Measurements from ENCODE around the gene NPEPL1.
A peak's percentile ranks its signal among the peaks of the same experiment; 100 is the strongest.

NPEPL1 gene

DNA sequence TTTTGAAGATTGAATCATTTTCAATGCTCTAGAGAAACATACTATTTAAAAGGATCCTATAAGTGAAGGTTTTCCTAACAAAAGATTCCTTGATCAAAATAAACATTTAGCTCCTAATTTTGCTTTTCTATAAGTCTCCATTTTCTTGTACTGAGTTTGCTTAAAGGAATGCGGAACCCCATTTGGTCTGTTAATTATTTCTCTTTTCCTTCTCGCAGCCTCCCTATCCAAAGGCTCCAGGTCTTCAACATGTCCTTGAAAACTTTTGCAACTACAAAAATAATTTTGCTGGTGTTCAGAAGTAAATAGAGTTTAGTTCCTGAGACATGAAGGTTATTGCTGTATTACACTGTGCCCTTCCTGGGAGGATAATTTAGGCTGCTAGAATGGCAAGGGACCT lies 8.3 kb upstream of the NPEPL1 start:
- DNase-seq: no peak

DNA sequence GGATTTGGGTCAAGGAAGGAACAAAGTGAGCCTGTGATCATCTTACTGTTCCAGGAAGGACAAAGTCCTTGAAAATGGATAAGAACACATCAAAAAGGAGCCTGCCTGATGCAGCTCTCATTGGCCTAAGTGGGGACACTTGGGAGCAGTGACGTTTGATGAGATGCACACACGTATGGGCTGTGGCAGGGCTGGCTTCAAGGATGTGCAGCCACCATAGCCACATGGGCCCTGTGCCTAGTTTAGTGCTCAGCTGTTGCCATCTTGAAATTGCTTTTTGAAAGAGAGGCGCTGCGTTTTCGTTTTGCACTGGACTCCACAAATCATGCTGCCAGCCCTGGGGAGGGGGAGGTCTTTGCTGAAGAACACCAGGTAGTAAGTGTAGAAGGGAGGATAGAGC lies 6.6 kb upstream of the NPEPL1 start:
- DNase-seq: no peak

DNA sequence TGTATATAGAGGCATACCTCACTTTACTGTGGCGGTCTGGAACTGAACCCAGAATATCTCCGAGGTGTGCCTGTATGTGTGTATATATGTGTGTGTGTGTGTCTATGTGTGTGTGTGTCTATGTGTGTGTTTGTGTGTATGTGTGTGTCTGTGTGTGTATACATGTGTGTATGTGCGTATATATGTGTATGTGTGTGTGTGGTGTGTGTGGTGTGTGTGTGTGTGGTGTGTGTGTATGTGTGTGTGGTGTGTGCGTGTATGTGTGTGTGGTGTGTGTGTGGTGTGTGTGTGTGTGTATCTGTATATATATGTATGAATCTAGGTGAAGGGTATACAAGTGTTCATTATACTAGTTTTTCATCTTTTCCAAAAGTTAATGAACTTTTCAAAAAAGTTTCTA lies 4.2 kb upstream of the NPEPL1 start:
- DNase-seq: no peak

DNA sequence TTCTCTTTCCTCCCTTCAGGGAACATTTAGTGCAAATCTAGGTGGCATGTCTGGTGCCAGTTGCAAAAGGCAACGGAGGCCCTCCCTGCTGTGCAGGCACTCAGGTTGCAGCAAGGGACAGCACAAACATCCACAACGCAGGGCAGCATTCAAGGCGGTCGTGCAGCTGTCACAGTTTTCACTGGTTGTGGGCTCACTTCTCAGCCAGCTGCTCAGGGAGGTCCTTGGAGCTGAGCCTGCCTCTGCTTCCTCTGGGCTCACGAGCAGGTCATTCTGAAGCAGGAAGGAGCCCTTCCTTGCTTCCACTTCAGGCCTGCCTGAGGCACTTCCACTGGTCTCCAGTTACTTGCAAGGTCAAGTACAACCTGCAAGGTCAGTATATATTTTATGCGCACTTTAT lies 3.8 kb upstream of the NPEPL1 start:
- peak; percentile 78 for DNase-seq

DNA sequence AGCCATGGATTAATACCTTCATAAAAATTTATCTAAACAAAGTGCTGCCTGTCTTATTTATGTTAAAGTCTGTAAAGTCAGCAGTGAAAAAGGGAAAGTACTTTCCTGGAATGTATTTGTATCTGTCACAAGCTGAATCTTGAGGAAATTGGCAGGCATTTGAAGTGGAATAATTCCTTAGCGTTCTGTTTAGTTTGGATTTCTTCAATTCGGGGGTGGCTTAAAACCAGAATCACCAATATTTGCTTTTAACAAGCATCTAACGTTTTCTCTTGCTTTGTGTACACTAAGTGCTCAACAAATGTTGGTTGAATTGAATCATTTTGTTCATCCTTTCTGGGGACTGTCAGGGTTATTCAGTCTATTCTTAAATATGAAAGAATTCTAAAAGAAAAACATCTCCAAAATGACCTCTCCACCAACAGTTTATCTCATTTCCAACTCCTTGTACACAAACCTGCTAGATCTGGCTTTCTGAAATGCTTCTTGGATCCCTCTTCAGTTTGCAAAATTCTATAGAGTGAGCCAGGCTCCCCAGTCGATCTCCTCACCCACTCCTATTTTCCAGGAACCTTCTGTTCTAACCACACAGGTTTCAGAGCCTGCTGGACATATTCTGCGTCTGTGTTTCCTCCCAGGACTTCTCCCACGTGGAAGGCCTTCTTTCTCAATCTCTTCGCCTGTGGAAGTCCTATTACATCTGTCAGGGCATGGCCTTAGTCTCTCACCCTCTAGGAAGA lies 2.0 kb upstream of the NPEPL1 start:
- no peak for DNase-seq

DNA sequence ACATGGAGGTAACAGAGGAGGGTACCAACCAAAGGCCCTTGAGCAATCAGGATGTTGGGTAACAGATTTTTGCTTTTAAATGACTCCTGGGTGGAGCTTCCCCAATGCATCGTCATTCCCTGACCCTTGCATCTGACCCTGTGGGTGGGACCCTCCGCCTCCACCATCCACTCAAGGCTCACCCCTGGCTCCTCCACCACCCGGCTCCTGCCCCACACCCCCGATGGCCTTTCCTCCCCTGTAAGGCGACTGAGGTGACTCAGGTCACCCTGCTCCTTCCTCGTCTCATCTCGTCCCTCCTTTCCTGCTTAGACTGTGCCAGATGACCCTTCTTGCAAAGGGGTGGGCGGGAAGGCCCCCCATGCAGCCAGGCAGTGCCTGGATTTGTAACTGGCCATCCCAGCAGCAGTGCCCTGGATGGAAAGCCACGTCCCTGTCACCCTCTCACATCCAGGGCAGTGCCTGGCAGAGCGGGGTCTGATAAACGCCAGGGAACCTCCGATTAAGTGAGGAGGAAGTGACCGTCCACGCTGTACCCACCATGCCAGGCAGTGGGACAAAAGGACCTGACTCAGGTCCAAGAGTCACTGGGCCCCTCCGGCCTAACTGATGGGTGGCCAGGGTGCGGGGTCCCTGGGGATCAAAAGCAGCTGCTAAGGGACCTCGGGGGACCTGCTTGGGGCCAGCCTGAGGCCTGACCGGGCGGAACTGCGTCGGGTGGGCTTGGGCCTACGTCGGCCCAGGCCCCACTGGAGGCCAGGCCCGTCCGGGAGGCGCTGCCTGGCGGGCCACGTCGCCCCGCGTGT lies 624 bp upstream of the NPEPL1 start:
- DNase-seq: no peak

DNA sequence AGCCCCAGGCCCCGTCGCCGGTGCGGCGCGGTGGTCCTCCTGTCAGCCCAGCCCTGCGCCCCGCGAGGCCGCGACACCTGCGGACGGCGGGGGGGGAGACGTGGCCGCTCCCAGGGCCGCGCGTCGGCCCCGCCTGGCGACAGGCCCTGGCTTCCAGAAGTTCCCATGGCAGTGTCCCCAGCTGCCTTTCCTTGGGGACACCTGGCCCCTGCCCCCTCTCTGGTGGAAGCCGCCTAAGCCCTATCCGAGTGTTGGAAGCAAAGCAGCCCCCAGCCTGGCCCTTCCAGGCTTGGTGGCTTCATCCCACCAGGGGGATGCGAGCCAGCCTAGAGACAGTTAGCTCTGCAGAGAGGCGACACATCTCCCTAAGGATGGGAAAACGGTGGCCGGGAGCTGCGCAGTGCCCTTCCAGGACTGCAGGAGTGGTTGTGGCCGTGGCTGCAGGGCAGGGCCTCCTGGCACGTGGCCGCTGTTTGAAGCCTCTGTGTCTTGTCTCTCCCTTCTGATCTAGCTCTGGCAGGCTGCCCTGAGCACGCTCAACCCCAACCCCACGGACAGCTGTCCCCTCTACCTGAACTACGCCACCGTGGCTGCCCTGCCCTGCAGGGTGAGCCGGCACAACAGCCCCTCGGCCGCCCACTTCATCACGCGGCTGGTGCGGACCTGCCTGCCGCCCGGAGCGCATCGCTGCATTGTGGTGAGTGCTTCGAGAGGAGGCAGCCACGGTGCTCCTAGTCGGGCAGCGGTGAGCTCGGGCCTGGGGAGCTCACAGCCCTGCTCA lies 816 bp downstream of the NPEPL1 start:
- DNase-seq: no peak

DNA sequence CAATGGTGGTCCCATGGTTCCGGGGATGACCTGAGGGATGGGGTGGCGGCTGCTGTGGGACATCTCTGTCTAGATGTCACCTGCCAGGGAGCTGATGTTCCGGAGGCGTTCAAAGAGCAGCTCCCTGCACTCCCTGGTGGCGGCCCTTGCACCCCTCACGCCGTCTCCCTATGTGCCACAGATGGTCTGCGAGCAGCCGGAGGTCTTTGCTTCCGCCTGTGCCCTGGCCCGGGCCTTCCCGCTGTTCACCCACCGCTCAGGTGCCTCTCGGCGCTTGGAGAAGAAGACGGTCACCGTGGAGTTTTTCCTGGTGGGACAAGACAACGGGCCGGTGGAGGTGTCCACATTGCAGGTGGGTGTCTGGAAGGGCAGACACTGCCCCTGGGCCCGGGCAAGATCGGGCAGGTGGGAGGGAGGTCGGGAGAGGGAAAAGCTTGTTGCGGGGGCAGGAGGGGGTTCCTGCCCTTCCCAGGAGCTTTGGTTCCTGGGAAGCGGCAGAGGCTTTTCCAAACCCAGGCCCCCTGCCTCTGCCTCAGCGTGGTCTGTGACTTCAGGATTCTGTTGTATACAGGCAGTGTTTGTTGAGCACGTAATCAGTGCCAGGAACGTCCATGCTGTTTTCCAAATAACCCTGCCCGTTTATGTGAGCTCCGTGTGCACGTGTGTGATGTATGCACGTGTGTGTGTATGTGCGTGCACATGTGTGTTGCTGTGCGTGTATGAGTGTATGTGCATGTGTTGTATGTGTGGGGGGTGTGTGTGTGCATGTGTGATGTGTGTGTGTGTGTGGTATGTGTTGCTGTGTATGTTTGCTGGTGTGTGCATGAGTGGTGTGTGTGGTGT lies 1.9 kb downstream of the NPEPL1 start:
- DNase-seq: peak; percentile 40

DNA sequence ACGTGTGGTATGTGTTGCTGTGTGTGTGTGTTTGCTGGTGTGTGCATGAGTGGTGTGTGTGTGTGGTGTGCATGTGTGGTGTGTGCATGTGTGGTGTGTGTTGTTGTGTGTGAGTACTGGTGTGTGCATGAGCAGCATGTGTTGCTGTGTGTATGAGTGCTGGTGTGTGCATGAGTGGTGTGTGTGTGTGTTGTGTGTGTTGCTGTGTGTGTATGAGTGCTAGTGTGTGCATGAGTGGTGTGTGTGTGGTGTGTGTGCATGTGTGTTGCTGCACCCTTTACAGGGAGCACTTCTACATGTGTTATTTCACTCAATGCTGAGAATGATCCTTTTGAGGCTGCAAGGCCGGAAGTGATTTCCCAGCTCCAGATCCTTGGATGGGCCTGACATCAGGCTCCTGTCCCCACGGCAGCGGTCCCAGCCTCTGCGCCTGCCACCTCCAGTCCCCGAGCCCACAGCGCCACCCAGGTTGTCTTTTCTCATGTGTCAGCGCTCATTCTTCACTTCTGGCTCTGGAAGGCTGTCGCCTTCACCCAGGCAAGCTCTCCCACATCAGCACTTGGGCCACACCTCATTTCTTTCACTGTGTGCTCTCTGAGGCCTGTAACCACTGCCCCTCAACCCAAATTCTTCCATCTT lies 2.6 kb downstream of the NPEPL1 start:
- peak; percentile 21 for DNase-seq

DNA sequence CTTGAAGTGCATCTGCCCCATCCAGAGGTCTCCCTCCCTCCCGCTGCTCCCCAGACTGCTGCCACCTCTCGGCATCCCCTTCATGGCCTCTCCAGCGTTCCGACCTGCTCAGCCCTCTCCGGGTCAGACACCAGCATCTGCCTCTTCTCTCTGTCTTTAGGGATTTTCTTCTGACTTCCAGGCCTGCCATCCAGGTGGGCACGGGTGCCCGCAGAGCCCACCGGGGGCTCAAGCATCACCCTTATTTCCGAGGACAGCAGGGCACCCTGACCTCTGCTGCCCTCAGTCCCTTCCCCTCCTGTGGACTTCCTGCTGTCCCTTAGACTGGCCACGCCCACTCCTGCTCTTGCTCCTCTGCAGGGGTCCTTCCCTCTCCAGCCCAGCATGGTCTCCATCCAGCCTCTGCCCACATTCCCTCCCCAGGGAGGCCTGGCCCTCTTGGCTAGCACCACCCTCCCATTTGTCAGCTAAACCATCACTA lies 3.3 kb downstream of the NPEPL1 start:
- DNase-seq: peak; percentile 26

DNA sequence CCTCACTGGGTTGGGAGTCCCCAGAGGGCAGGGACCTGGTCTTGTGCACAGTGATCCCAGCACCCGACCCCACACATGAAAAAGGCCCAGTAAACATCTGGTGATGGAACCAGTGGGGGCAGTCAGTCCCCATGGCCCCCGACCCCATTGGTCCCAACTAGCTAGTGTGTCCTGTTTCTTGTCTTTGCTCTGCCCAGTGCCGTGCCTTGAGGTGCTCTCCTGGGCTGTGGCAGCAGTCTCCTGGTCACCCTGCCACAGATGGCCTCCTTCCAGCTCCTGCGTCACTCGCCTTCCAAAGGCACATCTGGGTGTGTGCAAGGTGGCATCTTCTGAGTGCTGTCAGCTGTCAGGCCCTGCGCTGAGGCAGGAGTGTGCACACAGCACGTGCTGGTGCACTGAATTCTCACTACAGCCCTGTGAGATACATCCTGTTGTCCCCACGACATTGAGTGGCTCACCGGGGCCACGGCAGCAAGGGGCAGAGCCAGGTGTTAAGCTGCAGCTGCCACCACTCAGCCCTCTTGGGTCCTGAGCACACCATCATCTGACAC lies 3.9 kb downstream of the NPEPL1 start:
- DNase-seq: no peak

DNA sequence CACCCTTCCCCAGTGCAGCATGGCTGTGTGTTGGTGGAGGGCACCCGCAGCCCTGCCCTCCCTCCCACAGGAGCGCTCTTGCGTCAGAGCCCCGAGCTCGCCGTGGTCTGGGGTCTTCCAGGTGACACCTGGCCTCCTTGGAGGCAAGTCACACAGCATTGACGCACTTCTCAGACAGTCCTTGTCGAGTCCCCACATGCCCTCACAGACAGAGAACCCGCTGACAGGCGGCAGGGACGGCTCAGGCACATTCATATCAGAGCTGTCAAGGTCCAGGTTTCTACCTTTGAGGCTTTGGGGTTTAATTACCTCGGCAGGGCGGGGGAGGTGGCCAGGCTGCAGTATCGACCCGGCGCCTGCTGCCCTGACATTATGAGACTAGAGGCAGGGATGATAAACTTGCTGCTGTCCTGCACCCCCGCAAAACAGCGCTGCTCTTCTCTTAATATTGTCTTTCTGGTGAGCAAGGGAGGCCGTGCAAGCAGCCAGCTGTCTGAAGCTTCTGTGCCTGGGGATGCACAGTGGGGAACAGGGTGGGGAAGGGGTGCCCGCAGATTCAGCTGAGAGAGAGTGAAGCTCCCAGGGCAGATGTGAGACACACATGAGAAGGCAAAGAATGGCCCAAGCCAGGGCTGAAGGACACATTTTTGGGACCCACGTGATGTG lies 4.7 kb downstream of the NPEPL1 start:
- DNase-seq: peak; percentile 13

DNA sequence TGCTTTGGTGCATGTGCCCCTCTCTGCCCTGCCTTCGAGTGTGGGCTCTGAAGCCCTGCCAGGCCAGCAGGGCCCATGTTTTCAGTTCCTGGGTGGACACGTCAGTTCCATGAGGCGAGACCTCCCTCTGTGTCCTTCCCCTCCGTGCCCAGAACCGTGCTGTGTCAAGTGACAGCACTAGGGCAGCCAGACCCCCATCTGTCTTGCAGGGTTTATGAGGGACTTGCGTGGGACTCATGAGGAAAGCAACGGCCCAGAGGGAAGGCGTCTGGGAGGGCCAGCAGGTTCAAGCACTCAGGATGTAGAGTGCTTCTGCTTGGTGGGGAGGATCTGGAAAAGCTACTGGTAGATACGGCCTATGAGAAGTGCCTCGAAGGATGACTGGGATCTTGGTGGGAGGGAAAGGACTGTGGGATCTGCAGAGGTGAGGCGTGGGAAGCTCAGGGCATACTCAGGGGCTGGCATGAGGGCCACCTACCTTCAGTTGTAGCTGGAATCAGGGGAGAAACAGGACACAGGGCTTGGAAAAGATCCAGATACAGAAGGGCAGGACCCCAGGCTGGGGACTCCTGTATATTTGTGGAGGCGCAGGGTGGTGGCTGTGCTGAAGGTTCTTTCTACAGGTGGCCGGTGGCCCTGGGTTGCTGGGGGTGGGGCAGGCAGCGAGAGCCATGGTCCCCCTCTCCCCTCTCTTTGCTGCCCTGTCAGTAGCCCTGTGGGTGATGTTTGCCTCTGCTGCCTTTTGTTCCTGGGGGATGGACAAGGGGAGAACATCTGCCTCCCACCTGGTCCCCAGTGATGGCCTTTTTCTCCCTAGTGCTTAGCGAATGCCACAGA lies 5.5 kb downstream of the NPEPL1 start:
- DNase-seq: peak; percentile 22

DNA sequence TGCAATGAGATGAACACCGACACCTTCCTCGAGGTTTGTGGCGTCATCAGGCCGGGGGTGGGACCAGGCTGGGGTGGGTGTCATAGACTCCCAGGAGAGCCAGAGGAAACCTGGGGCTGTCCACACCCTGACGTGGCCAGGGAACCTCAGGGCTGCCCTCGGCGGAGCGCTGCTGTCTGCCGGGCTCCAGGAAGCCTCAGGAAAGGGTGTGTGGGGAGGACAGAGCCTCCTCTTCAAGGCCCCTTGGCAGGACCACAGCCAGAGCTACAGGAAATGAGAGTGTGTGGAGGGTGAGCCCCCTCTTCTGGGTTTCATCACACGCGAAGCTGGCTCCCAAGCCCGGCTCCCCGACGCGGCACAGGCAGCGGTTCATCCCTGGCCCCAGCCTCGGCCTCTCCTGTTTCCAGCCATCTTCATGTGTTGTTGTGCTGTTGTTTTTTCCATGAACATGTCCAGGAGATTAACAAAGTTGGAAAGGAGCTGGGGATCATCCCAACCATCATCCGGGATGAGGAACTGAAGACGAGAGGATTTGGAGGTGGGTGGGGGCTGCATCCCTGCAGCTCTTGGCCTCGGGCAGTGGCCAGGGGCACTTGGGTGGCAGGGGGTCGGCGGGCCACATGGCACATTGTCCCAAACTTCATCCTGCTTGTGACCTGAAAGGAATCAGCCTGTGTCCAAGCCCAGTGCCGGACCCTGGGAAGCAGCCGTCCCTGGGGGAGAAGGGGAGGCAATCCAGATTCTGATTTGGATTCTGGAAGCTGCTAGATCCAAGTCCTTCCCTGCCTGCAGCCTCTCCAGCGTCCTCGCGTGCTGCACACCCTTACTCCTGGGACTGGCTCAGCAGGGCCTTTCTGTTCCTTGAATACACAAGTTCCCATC lies 6.4 kb downstream of the NPEPL1 start:
- DNase-seq: peak; percentile 86

DNA sequence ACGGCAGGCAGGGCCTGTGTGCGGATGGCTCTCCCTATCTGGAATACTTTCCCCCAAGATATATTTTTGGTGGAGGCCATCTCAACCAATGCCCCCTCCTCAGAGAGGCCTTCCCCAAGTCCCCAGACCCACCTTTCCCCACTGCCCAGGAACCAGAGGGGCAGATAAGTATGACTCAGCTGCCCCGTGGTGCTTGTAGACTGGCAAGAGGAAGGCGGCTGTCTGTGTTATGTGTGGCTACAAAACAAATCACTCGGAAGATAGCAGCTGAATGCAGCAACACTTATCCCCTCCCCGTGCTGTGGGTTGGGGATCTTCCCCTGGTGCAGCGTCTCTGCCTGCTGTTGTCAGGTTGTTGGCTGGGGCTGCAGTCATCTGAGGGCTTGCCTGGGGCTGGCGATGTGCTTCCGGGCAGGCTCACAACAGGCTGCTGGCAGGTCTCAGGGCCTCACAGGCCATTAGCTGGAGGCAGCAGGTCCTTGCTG lies 7.1 kb downstream of the NPEPL1 start:
- DNase-seq: peak; percentile 23

DNA sequence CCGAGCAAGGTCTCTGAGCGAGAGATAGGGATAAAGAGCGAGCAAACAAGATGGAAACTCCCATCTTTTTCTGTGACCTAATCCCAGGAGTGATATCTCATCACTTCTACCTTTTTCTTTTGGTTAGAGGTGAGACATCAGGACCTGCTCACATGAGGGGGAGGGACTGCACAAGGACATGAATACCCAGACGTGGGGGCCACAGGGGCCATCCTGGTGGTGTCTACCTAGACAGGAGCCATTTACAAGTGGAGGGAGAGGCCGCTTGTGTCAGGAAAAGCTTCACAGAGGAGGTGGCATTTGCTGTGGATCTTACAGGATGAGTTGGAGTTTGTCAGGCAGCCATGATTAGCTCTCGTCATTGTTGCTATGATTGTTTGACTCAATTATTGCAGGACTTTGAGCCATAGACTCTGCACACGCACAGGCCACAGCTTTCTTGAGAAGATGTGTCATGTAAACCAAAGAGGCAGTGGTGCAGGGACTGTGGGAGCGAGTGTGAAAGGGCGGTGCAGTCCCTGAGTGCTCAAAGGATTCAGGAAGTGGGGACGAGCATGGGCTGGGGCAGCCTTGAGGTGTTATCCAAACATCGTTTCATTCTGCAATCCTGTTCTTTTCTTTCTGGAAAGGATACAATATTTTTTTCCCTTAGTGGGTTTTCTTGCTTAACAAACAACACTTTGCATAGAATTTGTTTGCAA lies 7.7 kb downstream of the NPEPL1 start:
- no peak for DNase-seq

DNA sequence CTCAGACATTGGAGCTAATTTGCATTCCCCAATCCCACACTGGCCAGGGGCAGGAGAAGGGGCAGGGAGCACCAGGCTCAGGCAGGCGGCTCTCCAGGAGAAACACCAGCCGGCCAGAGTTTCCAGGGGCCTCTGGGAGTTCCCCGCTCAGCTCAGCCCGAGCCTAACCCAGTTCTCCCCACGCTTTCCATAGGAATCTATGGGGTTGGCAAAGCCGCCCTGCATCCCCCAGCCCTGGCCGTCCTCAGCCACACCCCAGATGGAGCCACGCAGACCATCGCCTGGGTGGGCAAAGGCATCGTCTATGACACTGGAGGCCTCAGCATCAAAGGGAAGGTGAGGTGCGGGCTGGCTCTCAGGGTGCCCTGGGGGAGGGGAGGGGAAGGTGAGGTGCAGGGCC lies 8.2 kb downstream of the NPEPL1 start:
- peak; percentile 76 for DNase-seq
